Chondrocyte (in vitro differentiated cells): ENCODE data around the gene MUSK. TPM values are rescaled to one million over a fixed set of nuclear protein-coding genes. Genes with fewer than 3 reads are reported as not detected.
A peak's percentile ranks its signal among the peaks of the same experiment; 100 is the strongest.
"Not testable (repeated sequence)": the region's sequence is repeated elsewhere in the genome, so short reads cannot be mapped to it uniquely, and the experiment has no call there.

Experiments used
- DNase-seq: peaks from one replicate; pipeline ENCODE4 v3.0.0; 2021; ENCODE audit warnings: mixed read lengths, low spot score
- H3K27ac Mint-ChIP-seq: one replicate; pipeline ENCODE4 v1.8.0; 2021; ENCODE audit warnings: mild to moderate bottlenecking, moderate library complexity, mixed read lengths; ENCODE audit not compliant: unreplicated experiment
- H3K27me3 Mint-ChIP-seq: 2 replicates; pipeline ENCODE4 v1.8.0; 2021; ENCODE audit warnings: low read depth, mixed read lengths
- H3K36me3 Mint-ChIP-seq: 2 replicates; pipeline ENCODE4 v1.8.0; 2021; ENCODE audit warnings: low read depth, mixed read lengths
- H3K4me1 Mint-ChIP-seq: 2 replicates; pipeline ENCODE4 v1.8.0; 2021; ENCODE audit warnings: low read depth, mild to moderate bottlenecking, mixed read lengths
- H3K4me3 Mint-ChIP-seq: one replicate; pipeline ENCODE4 v1.8.0; 2021; ENCODE audit warnings: mild to moderate bottlenecking, moderate library complexity, mixed read lengths; ENCODE audit not compliant: unreplicated experiment
- H3K9me3 Mint-ChIP-seq: 2 replicates; pipeline ENCODE4 v1.8.0; 2021; ENCODE audit warnings: low read depth, mixed read lengths
- total RNA-seq: library from RNA; stranded (reverse); gene quantifications from 3 replicates; pipeline ENCODE4 v1.2.1, GENCODE V29; 2021
- TF ChIP-seq, protein P1 (sequence below): fragments of 200-600 bp; sonication (generic); IDR thresholded peaks from 2 replicates; pipeline ENCODE4 v1.5.0; 2021; ENCODE audit warnings: antibody characterized with exemption, mild to moderate bottlenecking, moderate library complexity

MUSK gene
- total RNA-seq, 1 donor from 2014 or later: not detected

DNA sequence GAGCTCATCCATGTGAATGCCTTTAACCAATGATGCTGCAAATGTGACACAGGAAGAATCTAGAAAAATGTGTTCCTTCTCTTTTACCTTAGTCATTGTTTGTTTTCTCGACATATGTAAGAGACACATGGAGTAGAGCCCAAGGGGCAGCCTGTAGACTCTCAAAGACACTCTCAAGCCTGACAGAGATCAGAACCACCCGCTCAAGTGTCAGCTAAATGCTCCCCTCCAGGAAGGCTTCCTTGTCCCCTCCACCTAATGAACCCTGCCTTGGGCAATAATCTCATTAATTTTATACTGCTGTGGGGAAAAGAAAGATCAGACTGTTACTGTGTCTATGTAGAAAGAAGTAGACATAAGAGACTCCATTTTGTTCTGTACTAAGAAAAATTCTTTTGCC lies 157.4 kb downstream of the MUSK start:
- Mint-ChIP-seq H3K4me3 (no peak overlapping the region), H3K36me3 (peaks cover 4% of the 10 kb centered on the region), H3K9me3 (peaks cover 10% of the 10 kb centered on the region), H3K27me3 (no peaks in the 10 kb centered on the region), H3K27ac (no peak overlapping the region), H3K4me1 (no peaks in the 10 kb centered on the region)
- TF ChIP-seq, protein P1, sequence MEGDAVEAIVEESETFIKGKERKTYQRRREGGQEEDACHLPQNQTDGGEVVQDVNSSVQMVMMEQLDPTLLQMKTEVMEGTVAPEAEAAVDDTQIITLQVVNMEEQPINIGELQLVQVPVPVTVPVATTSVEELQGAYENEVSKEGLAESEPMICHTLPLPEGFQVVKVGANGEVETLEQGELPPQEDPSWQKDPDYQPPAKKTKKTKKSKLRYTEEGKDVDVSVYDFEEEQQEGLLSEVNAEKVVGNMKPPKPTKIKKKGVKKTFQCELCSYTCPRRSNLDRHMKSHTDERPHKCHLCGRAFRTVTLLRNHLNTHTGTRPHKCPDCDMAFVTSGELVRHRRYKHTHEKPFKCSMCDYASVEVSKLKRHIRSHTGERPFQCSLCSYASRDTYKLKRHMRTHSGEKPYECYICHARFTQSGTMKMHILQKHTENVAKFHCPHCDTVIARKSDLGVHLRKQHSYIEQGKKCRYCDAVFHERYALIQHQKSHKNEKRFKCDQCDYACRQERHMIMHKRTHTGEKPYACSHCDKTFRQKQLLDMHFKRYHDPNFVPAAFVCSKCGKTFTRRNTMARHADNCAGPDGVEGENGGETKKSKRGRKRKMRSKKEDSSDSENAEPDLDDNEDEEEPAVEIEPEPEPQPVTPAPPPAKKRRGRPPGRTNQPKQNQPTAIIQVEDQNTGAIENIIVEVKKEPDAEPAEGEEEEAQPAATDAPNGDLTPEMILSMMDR: no peak
- no peak for DNase-seq

- H3K27me3 Mint-ChIP-seq, H3K4me3 Mint-ChIP-seq, H3K27ac Mint-ChIP-seq, H3K4me1 Mint-ChIP-seq, DNase-seq, H3K36me3 Mint-ChIP-seq: not testable (repeated sequence)
- H3K9me3 Mint-ChIP-seq: peaks cover 10% of the 10 kb centered on the region
Observed at GRCh38 chr9:110826400-110826799, 157.8 kb downstream of the MUSK start.

- Mint-ChIP-seq H3K36me3 (peaks cover 4% of the 10 kb centered on the region), H3K27ac (no peak overlapping the region), H3K27me3 (no peaks in the 10 kb centered on the region), H3K4me3 (no peak overlapping the region), H3K9me3 (peaks cover 10% of the 10 kb centered on the region), H3K4me1 (peaks cover 11% of the 10 kb centered on the region)
- TF ChIP-seq, protein P1: no peak
- no peak for DNase-seq
Observed at GRCh38 chr9:110828264-110828663, 159.7 kb downstream of the MUSK start.

DNA sequence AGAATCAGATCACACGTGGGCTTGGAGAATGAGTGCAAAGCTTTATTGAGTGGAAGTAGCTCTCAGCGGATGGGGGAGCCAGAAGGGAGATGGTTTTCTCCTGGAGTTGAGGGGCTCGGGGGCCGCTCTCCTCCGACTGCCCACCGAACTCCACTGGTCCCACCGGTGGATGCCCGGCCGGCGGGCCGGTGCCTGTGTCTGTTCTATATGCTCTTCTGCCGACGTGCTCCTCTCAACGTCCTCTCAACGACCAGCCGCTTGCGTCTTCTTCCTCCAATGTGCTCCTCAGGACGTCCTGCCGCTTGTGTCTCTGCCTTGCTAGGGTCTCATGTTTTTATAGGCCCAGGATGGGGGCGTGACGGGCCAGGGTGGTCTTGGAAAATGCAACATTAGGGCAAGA lies 161.9 kb downstream of the MUSK start:
- Mint-ChIP-seq H3K36me3 (no peaks in the 10 kb centered on the region), H3K27me3 (no peaks in the 10 kb centered on the region), H3K4me3 (no peak overlapping the region), H3K4me1 (peaks cover 23% of the 10 kb centered on the region), H3K9me3 (no peaks in the 10 kb centered on the region), H3K27ac (no peak overlapping the region)
- no peak for DNase-seq
- TF ChIP-seq, protein P1: no peak

DNA sequence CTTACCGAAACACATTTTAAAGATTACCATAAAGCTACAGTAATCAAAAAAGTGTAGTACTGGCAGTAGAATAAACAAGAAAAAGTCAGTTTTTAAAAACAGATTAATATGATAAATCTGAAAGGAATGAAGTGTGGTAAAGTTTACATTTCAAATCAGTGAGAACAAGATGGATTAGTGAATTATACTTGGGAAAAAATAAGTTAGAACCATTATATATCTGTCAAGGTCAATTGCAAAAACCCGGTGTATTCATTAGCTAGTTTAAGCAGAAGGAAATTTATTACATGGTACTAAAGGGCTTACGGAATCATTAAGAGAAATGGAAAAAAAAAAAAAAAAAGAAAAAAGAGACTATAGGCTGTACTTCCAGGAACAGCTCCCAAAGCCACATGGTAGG lies 164.3 kb downstream of the MUSK start:
- Mint-ChIP-seq H3K27ac (no peak overlapping the region), H3K4me3 (no peak overlapping the region), H3K36me3 (no peaks in the 10 kb centered on the region), H3K27me3 (no peaks in the 10 kb centered on the region), H3K9me3 (no peaks in the 10 kb centered on the region), H3K4me1 (peaks cover 46% of the 10 kb centered on the region)
- TF ChIP-seq, protein P1: no peak
- DNase-seq: no peak

GRCh38 chr9:110835404-110835803 lies 166.8 kb downstream of the MUSK start:
- TF ChIP-seq, protein P1: no peak
- H3K4me1 Mint-ChIP-seq: peaks cover 46% of the 10 kb centered on the region
- DNase-seq: no peak
- no peaks in the 10 kb centered on the region for H3K36me3 Mint-ChIP-seq
- no peaks in the 10 kb centered on the region for H3K27me3 Mint-ChIP-seq
- no peaks in the 10 kb centered on the region for H3K9me3 Mint-ChIP-seq
- no peak overlapping the region for H3K4me3 Mint-ChIP-seq
- peak overlapping the region; percentile 67 for H3K27ac Mint-ChIP-seq
